Activated naive CD4-positive, alpha-beta T cell treated with Interleukin-2 at 50 U/mL for 16 hours (primary cell): ENCODE results near the gene MAP3K10.

Experiments used
- DNase-seq: peaks from one replicate; pipeline ENCODE4 v3.0.0-alpha.2; 2020

Gene MAP3K10

DNA sequence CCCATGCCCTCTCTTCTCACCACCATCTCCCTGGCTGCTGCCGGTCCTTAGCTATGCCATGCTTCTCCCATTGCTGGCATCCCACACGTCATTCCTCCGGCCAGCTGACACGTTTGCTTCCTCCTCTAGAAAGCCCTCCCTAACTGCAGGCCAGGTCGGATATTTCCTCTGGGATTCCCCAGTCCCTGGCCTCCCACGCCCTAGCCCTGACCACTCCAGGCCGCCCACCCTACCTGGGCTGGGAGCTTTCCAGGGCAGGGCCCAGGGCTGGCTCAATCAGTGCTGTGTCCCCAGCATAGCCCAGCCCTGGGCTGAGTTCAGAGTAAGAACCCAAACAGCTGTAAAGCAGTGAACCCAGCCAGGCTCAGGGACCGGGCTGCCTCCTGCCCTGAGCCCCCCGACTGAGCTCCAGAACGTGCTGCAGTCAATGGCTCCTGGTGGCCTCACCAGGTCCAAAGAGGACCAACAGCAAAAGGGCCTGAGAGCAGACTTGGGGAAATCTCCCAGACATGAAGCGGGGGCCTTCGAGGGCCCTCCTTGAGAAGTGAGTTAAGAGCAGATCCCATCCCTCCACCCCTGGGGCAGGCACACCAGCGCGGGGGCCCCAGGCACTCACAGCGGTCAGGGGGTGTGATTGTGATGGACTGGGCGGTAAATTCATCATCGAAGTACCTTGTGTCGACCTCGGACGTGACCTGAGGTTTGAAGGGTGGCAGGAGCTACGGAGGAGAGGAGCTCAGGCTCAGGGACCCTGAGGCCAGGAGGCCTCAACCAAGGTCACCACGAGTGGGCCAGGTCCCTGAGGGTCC, 43.4 kb downstream of the MAP3K10 start:
- no peak for DNase-seq

DNA sequence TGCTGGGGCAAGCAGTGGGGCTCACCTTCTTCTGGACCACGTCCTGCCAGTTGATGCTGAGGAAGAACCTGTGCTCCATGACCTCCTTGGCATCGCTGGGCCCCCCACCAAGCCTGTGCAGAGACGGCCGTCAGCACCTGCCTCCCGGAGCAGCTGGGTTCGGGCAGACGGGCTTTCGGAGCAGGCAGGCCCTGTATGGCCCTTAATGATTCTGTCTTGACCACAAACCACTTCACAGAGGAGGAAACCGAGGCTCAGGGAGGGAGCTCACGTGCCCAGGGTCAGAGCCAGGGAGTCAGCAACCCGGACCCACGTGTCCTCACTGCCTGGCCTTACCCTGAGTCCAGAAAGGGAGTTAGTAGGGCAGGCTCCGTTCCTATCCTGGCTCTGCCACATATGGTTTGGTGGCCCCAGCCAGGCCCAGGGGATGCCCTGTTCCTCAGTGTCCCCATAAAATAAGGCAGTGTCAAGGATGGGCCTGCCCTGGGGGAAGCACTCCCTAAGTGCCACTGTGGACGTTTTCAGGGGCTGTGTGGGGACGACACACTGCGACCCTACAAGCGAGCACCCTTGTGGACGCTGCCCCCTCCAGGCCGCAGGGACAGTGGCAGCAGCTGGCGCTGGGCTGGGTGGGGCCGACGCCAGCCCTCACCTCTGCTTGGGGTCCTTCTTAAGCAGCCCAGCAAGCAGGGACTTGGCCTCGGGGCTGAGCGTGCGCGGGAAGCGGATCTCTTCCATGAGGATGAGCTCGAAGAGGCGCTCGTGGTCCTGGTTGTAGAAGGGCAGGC, 44.2 kb downstream of the MAP3K10 start:
- DNase-seq, result no peak

DNA sequence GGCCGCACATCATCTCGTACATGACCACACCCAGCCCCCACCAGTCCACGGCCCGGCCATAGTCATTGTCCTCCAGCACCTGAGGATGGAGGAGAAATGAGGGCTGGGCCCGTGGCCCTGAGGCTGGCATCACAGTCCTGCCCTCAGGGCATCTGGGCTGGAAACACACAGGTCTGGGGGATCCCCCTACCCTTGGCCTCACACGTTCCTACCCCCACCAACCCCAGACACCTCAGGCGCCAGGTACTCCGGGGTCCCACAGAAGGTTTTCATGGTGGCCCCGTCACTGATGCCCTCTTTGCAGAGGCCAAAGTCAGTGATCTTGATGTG, 44.8 kb downstream of the MAP3K10 start:
- DNase-seq, result no peak

DNA sequence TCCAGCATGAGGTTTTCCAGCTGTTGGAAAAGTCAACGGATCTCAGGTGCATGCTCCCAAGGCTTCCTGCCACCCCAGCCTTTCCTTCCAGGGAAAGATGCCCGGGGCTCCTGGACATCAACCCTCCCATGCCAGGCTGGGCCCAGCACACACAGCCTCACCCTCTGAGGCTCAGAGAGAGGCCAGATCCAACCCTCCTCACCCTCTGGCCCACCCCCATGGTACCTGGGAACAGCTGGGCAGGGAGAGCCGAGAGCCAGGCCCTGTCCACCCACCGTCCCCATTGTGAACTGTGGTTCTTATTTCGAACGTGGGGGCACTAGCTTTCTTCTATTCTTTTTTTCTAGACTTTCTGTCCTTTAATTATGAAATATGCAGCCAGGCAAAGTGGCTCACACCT, 45.1 kb downstream of the MAP3K10 start:
- no peak for DNase-seq

DNA sequence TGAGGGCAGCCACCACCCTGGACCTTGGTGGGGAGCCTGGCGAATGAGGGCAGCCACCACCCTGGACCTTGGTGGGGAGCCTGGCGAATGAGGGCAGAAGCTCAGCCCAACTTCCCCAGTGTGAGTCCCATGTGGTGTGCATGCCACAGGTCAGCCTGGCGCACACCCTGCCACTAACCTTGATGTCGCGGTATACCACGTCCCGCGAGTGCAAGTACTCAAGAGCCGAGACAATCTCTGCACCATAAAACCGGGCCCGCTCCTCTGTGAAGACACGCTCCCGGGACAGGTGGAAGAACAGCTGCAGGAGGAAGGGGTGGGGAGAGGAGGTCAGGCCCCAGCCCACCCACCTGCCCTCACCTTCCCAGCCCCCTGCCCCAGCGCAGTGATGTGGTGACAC, 46.6 kb downstream of the MAP3K10 start:
- DNase-seq, result no peak

DNA sequence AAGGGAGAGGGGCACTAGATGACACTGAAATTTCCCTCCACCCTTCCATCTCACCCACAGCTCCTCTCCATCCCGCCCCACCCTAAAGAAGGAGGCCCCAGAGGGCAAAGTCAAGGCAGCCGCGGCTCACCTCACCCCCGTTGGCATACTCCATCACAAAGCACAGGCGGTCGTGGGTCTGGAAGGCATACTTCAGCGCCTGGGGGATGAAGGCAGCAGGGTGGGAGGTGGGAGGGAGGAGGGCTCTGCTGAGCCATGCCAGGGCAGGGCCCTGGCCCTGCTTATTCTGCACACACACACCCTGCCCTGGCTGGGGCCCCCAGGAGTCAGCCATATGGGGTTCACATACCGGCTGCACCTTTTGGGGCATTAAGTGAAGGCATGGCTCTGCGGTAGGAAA, 47.5 kb downstream of the MAP3K10 start:
- DNase-seq, result no peak

DNA sequence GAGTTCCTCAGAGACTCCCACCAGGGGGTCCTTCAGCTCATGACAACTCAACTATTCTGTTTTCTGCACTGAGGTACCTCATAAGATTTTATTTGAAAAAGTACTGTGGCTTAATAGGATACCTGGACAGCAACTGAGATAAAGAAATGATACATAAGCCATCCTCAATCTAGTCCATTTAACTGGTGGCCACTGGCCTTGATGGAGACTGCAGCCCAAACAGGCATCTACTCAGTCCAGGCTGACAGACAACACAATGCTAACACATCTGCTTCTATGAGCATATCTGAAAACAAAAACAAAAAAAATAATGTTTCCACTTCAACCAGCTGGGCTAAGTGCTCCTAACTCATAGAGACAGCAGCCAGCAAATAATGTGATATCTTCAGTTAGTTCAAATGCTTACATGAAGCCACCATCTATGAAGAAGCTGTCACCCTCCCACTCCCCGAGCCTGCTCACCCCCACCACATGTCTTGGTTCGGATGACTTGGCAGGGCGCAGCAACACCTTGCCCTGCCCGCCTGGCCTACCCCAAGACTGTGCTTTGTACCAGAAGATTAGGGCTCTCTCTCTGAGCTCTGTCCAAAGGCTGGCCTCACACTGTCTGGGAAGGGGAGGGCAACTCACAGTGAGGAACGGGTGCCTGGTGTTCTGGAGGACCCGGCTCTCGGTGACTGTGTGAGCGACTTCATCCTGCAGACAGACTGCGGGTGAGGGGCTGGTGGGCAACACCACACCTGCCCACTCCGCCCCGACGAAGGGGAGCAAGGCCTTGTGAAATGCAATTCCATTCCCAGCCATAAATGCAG, 48.4 kb downstream of the MAP3K10 start:
- no peak for DNase-seq

DNA sequence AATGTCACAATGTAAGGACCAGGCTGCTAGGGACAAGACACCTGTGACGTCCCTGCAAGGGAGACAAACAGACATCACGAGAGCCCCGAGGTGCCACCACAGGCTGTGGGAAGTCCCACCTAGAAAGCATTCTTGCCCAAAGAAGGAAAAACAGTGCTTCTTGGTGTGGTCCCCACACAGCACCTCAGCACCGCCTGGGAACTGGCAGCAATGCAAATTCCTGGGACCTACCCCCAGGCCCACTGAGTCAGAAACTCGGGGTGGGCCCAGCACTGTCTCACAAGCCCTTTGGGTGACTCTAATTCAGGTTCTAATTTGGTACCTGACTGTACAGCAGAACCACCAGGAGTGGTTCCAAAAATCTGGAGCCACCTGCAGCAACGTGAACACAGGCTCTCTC, 49.1 kb downstream of the MAP3K10 start:
- no peak for DNase-seq

DNA sequence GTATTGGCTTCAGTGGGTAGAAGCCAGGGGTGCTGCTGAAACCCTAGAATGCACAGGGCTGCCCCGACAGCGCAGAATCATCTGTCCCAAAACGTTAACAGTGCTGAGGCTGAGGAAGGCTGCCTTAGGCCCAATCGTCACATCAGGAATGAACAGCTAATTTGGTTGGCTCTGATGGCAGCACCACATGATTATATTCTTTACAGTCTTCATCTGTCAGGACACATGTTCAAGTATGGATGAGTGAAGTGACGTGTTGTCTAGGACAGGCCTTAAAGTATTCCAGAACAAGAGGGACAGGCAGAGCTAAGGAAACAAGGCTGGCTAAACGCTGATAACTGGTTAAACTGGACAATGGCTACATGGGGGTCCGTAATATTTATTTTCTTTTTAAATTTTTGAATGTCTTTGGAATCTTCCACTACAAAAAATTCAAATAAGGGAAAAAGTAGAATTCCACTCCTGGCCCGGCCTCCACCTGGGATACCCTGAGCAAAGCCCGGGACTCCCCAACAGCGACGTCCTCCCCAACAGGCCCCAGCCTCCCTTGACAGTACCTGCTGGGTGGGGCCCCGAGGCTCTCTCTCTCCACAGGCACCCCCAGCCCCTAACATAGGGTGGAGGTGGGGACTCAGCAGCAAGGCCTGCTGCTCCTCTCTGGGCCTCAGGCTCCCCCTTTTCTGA, 50.0 kb downstream of the MAP3K10 start:
- DNase-seq, result no peak

DNA sequence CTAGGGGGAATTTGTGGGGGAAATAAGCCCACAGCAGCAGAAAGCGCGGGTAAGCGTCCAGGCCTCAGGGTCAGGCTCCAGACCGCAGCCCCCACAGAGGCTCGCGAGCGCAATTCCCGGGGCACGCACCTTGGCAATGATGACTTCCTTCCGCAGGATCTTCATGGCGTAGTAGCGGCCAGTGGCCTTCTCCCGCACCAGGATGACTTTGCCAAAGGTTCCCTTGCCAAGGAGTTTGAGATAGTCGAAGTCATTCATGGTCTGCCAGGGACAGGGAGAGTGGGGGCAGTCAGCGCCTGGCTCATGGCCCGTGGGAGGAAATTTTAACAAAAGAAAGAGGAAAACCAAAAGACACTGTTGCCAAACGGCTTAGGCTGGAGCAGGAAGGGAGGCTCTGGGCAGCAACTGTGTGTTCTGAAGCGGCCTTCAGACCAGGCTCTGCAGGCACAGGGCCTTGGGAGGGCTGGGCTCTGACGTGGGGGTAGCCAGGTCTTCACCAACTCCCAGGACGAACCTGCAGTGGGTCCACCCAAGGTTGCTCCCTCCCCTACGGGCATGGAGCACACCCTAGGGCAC, 50.7 kb downstream of the MAP3K10 start:
- no peak for DNase-seq

DNA sequence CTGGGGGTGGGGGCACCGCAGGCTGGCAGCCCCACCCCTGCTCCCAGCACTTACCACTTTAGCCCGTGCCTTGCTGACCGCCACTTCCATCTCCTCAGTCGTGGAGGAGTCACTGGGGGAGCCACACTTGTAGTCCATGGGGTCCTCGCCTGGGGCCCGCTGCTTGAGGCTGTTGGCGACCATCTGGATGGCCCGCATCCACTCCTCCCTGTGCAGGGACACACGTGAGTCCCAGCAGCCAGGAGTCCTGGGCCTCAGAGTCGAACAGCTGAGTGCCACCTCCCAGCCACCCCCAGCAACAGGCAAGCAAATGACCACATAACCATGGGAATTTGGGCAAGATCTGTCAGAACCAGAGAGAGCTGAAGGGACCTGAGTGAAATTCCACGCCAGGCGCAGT, 51.3 kb downstream of the MAP3K10 start:
- DNase-seq, result no peak

DNA sequence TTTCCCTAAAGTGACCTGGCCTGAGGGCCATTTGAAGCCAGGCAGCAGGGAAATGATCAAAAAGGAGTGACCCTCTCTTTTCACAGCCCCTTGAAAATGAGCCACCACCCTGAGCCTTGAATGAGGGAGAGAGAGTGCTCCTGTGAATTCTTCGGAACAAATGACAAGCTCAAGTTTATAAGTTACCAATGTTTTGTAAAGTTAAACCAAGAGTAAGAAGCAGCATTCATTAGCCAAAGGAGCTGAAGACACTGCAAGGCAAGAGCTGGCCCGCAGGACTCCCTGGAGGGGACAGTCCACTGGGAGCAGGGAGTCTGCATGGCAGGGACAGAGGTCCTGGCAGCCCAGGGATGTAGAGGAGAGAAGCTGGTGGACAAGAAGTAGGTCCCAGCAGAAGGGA, 52.0 kb downstream of the MAP3K10 start:
- no peak for DNase-seq

DNA sequence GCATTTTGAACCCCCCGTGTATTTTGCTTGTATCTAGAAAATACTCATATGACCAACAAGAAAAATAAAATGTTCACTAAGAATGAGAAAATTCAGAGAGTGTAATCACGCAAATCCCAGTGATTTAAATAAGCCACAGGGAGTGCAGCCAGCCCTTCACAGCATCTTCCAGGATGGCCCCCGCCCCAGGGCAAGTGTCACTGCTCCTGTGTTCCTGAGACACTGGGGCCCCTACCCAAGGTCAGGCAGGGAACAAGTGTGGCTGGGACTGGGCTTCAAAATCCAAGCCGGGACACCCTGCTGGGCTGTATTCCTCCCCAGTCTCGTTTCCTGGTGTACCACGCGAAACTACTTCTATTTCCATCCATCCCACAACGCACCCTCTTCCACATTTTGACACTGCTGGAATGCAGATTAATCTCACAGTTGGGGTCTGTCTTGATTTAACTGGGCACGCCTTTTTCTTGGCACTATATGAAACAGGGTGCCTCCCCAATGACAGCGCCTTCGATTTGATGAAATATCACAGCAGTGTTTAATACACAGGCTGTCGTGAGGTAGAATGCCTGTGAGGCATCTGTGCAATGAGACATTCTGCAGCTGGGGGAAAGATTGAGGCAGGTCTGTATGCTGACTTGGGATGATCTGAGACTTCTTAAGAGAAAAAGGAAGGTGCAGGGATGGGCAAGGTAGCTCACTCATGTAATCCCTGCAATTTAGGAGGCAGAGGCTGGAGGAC, 53.5 kb downstream of the MAP3K10 start:
- no peak for DNase-seq

DNA sequence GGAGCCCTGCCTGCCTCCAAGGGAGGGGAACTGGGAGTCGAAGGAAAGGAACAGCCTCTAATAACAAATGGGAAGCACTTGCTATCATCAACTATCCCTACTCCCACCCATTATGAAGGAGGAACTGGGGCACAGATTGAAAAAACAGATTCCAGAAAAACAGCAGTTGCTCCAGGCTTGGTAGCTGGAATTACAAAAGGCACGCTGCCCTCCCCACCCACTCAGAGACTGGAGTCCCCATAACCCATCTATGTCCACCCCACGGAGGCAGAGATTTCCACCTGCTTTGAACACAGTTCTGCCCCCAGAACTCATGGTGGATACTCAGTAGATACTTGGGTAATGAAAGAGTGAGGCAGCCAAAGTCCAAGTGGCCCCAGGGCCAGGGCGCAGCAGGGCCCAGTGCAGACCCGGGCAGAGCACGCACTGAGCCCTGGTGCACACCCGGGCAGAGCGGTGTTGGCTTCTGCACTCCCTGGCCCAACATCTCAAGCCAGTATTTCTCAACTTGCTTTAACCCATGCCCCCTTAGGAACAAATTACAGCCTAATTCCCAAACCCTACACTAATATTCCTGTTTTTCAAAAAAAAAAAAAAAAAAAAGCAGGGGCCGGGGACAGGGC, 54.4 kb downstream of the MAP3K10 start:
- DNase-seq, result no peak

DNA sequence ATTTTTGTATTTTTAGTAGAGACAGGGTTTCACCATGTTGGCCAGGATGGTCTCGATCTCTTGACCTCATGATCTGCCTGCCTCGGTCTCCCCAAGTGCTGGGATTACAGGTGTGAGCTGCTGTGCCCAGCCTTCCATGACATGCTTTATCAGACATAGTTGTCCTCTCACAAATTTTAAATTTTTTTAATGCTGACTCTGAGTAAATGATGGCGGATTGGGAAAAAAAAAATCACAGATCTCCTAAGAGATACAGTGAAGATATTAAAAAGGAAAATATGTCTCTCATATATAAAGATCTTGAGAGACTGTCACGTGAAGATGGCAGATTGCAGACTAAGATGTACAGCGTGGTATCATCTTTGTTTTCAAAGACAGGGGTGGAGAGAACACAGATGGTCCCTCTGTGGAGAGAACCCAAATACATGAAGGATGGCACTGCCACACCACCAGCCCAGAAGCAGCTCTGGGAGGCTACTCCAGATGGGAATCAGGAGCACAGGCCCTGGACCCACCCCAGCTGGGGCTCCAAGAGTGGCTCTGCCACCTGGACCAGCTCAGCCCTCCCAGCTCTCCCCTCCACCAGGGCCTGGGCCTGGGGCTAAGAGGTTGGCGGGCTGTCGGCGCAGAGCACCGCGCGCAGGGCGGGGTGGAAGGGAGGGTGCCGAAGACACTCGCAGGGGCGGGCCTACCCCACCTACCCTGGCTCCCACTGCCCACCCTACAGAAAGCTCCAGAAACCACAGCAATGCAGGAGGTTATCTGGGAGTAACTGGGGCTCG, 55.3 kb downstream of the MAP3K10 start:
- DNase-seq, result no peak

DNA sequence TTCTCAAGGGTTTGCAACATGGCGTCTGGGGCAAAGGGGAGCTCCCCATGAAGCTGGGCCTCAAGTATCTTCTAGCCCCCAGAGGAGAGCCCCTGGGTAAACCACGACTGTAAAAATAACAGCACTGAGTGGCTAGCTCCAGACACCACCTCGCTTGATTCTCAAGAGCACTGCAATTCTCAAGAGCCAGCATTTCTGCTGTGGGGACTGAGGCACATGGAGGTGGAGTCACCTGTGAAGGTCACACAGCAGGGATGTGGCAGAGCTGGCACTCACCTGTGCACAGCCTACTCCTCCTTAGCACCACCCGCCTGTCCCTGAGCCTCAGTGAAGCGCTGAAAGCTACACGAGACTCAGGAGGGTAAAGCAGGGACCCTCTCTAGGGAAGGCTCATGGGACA, 56.0 kb downstream of the MAP3K10 start:
- DNase-seq, result no peak

DNA sequence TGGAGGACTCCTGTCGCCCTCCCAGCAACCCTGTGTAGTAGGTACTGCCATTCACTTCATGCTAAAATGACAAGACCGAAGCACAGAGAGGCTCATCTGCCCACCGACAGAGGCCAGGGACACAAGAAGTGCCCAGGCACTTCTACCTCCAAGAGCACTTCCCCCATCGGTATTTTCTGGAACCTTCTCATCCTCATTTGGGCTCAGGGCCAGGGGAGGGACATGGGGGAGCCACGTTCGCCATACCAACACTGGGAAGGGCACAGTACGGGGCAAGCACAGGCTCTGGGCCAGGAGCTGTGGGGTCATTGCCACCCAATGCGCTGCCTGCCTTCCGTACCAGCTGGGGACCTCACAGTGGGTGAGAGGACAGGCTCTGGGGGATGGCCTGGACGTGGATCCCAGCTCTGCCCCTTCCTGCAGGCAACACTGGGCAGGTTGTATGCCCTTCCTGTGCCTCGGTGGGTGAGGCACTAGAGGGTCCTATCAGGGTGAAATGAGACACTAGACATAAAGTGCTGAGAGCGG, 56.6 kb downstream of the MAP3K10 start:
- no peak for DNase-seq

DNA sequence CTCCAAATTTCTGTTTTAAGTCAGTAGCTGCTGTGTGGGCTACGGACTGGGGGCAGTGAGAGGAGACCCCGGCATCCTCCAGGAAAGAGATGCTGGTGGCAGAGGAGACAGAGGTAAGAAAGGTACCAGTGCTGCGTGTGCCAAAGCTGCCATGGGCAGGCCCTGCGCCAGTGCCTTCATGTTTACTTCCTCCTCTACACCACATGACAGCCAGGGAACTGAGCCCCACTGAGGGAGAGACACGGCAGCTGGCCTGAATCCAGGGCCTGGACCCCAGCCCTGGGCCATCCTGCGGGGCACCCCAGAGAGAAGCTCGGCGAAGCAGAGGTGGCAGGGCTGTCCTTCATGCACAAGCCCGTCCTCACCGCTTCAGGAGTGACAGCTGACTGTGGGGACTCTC, 58.0 kb downstream of the MAP3K10 start:
- DNase-seq, result no peak

DNA sequence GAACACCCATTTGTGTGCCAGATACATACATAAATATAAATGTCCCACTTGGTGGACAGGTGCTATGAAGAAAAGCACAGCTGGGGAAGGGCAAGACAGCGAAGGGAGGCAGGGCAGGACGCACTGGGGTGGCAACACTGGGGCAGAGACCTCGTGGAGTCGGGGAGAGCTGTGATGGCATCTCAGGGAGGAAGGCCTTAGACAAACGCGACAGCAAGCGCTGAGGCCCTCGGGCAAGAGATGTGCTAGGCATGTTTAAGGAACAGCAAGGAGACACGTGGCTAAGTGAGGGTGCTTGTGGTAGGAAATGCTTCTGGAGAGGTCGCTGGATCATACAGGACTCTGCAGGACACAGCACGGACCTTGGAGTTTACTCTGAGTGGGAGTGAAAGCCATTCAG, 58.6 kb downstream of the MAP3K10 start:
- DNase-seq, result no peak

DNA sequence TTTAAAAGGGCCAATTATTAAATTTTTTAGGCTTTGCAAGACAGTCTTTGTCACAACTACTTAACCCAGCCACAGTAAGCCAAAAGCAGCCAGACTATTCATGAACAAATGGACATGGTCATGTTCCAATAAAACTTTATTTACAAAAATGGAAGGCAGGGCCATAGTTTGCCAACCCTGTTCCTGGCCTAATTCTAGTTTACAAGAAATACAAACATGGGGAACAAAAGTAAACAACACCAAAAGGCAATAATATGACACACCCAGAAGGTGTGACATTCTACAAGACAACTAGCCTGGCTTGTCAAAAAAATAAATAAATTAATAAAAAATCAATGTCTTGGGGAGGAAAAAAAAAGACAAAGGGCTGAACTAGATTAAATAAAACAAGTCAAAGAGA, 60.0 kb downstream of the MAP3K10 start:
- no peak for DNase-seq

DNA sequence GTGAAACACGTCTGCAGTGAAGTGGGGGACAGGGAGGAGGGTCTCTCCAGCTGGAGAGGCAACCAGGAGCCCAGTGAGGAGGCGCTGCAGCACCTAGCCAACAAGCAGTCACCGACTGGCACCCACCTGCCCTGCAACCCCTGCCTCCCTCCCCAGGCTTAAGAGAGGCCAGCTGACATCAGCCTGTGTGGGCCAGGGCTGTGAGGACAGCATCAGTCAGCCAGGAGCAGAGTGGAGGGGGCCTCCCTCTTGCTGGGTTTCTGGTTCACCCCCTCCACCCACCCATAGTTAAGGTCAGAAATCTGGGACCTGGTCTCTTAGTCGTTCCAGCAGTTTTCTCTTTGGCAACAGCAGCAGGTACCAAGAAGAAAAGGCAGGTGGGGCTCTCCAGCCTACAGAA, 60.8 kb downstream of the MAP3K10 start:
- DNase-seq, result no peak
